Activated naive CD8-positive, alpha-beta T cell treated with anti-CD3 and anti-CD28 coated beads, Interleukin-2, amount 50 U/mL, for 24 hours (primary cell): Measurements from ENCODE around the gene RAB27A.
A peak's percentile ranks its signal among the peaks of the same experiment; 100 is the strongest.

ENCODE experiments used
- ATAC-seq: fragments of 150-1000 bp; cut with Tn5 transposase; one replicate; pipeline ENCODE4 v1.10.0; 2021
- DNase-seq: peaks from one replicate; pipeline ENCODE4 v3.0.0; 2021
- H3K27ac Mint-ChIP-seq: one replicate; pipeline ENCODE4 v1.8.0; 2021; ENCODE audit warnings: mild to moderate bottlenecking, mixed read lengths
- H3K27me3 Mint-ChIP-seq: one replicate; pipeline ENCODE4 v1.8.0; 2021; ENCODE audit warnings: mixed read lengths
- H3K36me3 Mint-ChIP-seq: one replicate; pipeline ENCODE4 v1.8.0; 2021; ENCODE audit warnings: low read depth, mixed read lengths
- H3K4me1 Mint-ChIP-seq: one replicate; pipeline ENCODE4 v1.8.0; 2021; ENCODE audit warnings: mixed read lengths
- H3K4me3 Mint-ChIP-seq: one replicate; pipeline ENCODE4 v1.8.0; 2021; ENCODE audit warnings: mild to moderate bottlenecking, moderate library complexity, mixed read lengths
- H3K9me3 Mint-ChIP-seq: one replicate; pipeline ENCODE4 v1.8.0; 2021; ENCODE audit warnings: mixed read lengths

Gene RAB27A

GRCh38 chr15:55234104-55234799, 55.4 kb downstream of the RAB27A start:
- no peak for ATAC-seq
- peaks cover 75% of the 10 kb centered on the region for H3K36me3 Mint-ChIP-seq
- H3K27ac Mint-ChIP-seq = no peak overlapping the region
- DNase-seq = no peak
- no peaks in the 10 kb centered on the region for H3K27me3 Mint-ChIP-seq
- peak overlapping the region; percentile 20 for H3K4me3 Mint-ChIP-seq
- peaks cover 64% of the 10 kb centered on the region for H3K4me1 Mint-ChIP-seq
- H3K9me3 Mint-ChIP-seq = no peaks in the 10 kb centered on the region

GRCh38 chr15:55231455-55231854, 58.2 kb downstream of the RAB27A start:
- Mint-ChIP-seq H3K27me3 (no peaks in the 10 kb centered on the region), H3K4me1 (peaks cover 39% of the 10 kb centered on the region), H3K4me3 (no peak overlapping the region), H3K27ac (no peak overlapping the region), H3K36me3 (peaks cover 80% of the 10 kb centered on the region), H3K9me3 (no peaks in the 10 kb centered on the region)
- DNase-seq = no peak
- ATAC-seq = no peak

GRCh38 chr15:55230953-55231352, 58.7 kb downstream of the RAB27A start:
- H3K27ac Mint-ChIP-seq = peak overlapping the region; percentile 46
- H3K4me1 Mint-ChIP-seq = peaks cover 38% of the 10 kb centered on the region
- H3K4me3 Mint-ChIP-seq = no peak overlapping the region
- ATAC-seq = no peak
- no peaks in the 10 kb centered on the region for H3K27me3 Mint-ChIP-seq
- no peak for DNase-seq
- peaks cover 79% of the 10 kb centered on the region for H3K36me3 Mint-ChIP-seq
- no peaks in the 10 kb centered on the region for H3K9me3 Mint-ChIP-seq

GRCh38 chr15:55230051-55230670, 59.5 kb downstream of the RAB27A start:
- no peak for DNase-seq
- Mint-ChIP-seq H3K27me3 (no peaks in the 10 kb centered on the region), H3K4me3 (no peak overlapping the region), H3K9me3 (no peaks in the 10 kb centered on the region), H3K36me3 (peaks cover 82% of the 10 kb centered on the region), H3K27ac (peak overlapping the region; percentile 77), H3K4me1 (peaks cover 39% of the 10 kb centered on the region)
- no peak for ATAC-seq

GRCh38 chr15:55226127-55226526, 63.5 kb downstream of the RAB27A start:
- H3K4me1 Mint-ChIP-seq = peaks cover 65% of the 10 kb centered on the region
- H3K27ac Mint-ChIP-seq = peak overlapping the region; percentile 74
- peaks cover 79% of the 10 kb centered on the region for H3K36me3 Mint-ChIP-seq
- no peaks in the 10 kb centered on the region for H3K27me3 Mint-ChIP-seq
- no peak overlapping the region for H3K4me3 Mint-ChIP-seq
- DNase-seq = no peak
- ATAC-seq = no peak
- no peaks in the 10 kb centered on the region for H3K9me3 Mint-ChIP-seq

- peak overlapping the region; percentile 86 for H3K27ac Mint-ChIP-seq
- ATAC-seq = peak; percentile 75
- H3K36me3 Mint-ChIP-seq = peaks cover 79% of the 10 kb centered on the region
- H3K4me3 Mint-ChIP-seq = peak overlapping the region; percentile 17
- H3K4me1 Mint-ChIP-seq = peaks cover 65% of the 10 kb centered on the region
- no peaks in the 10 kb centered on the region for H3K27me3 Mint-ChIP-seq
- H3K9me3 Mint-ChIP-seq = no peaks in the 10 kb centered on the region
- DNase-seq = no peak
Observed at GRCh38 chr15:55224892-55225291, 64.7 kb downstream of the RAB27A start.

- Mint-ChIP-seq H3K4me1 (peaks cover 85% of the 10 kb centered on the region), H3K27me3 (no peaks in the 10 kb centered on the region), H3K9me3 (no peaks in the 10 kb centered on the region), H3K36me3 (peaks cover 78% of the 10 kb centered on the region), H3K4me3 (peak overlapping the region; percentile 55), H3K27ac (peak overlapping the region; percentile 95)
- DNase-seq (no peak), ATAC-seq (no peak)
Observed at GRCh38 chr15:55222588-55222987, 67.0 kb downstream of the RAB27A start.

GRCh38 chr15:55221090-55222011, 68.3 kb downstream of the RAB27A start:
- Mint-ChIP-seq H3K9me3 (no peaks in the 10 kb centered on the region), H3K36me3 (peaks cover 73% of the 10 kb centered on the region), H3K4me3 (peak overlapping the region; percentile 55), H3K27ac (peak overlapping the region; percentile 95), H3K27me3 (no peaks in the 10 kb centered on the region), H3K4me1 (peaks cover 86% of the 10 kb centered on the region)
- ATAC-seq (peak; percentile 76), DNase-seq (peak; percentile 55)

- H3K27me3 Mint-ChIP-seq = no peaks in the 10 kb centered on the region
- H3K27ac Mint-ChIP-seq = peak overlapping the region; percentile 95
- H3K4me3 Mint-ChIP-seq = peak overlapping the region; percentile 55
- H3K36me3 Mint-ChIP-seq = peaks cover 70% of the 10 kb centered on the region
- ATAC-seq (no peak), DNase-seq (no peak)
- H3K4me1 Mint-ChIP-seq = peaks cover 82% of the 10 kb centered on the region
- H3K9me3 Mint-ChIP-seq = no peaks in the 10 kb centered on the region
Observed at GRCh38 chr15:55220606-55221005, 69.0 kb downstream of the RAB27A start.

- no peak for DNase-seq
- Mint-ChIP-seq H3K27me3 (no peaks in the 10 kb centered on the region), H3K4me3 (peak overlapping the region; percentile 8), H3K4me1 (peaks cover 60% of the 10 kb centered on the region), H3K36me3 (peaks cover 66% of the 10 kb centered on the region), H3K9me3 (no peaks in the 10 kb centered on the region), H3K27ac (peak overlapping the region; percentile 73)
- ATAC-seq = no peak
Observed at GRCh38 chr15:55218056-55218455, 71.6 kb downstream of the RAB27A start.

GRCh38 chr15:55204464-55204863, 85.1 kb downstream of the RAB27A start:
- no peak overlapping the region for H3K4me3 Mint-ChIP-seq
- H3K9me3 Mint-ChIP-seq = no peaks in the 10 kb centered on the region
- no peak for ATAC-seq
- no peak for DNase-seq
- H3K4me1 Mint-ChIP-seq = no peaks in the 10 kb centered on the region
- H3K27me3 Mint-ChIP-seq = no peaks in the 10 kb centered on the region
- H3K27ac Mint-ChIP-seq = no peak overlapping the region
- H3K36me3 Mint-ChIP-seq = peaks cover 24% of the 10 kb centered on the region

- H3K9me3 Mint-ChIP-seq = no peaks in the 10 kb centered on the region
- ATAC-seq = no peak
- peaks cover 21% of the 10 kb centered on the region for H3K36me3 Mint-ChIP-seq
- no peak overlapping the region for H3K27ac Mint-ChIP-seq
- no peak overlapping the region for H3K4me3 Mint-ChIP-seq
- no peak for DNase-seq
- H3K27me3 Mint-ChIP-seq = no peaks in the 10 kb centered on the region
- H3K4me1 Mint-ChIP-seq = peaks cover 6% of the 10 kb centered on the region
Observed at GRCh38 chr15:55202206-55202605, 87.4 kb downstream of the RAB27A start.

GRCh38 chr15:55198706-55199105, 90.9 kb downstream of the RAB27A start:
- H3K27me3 Mint-ChIP-seq = no peaks in the 10 kb centered on the region
- no peaks in the 10 kb centered on the region for H3K9me3 Mint-ChIP-seq
- ATAC-seq = no peak
- no peak overlapping the region for H3K4me3 Mint-ChIP-seq
- peaks cover 8% of the 10 kb centered on the region for H3K36me3 Mint-ChIP-seq
- DNase-seq = no peak
- H3K4me1 Mint-ChIP-seq = peaks cover 6% of the 10 kb centered on the region
- H3K27ac Mint-ChIP-seq = no peak overlapping the region

GRCh38 chr15:55197719-55198118, 91.9 kb downstream of the RAB27A start:
- ATAC-seq (no peak), DNase-seq (no peak)
- no peaks in the 10 kb centered on the region for H3K9me3 Mint-ChIP-seq
- H3K27me3 Mint-ChIP-seq = no peaks in the 10 kb centered on the region
- no peak overlapping the region for H3K27ac Mint-ChIP-seq
- no peak overlapping the region for H3K4me3 Mint-ChIP-seq
- peaks cover 14% of the 10 kb centered on the region for H3K4me1 Mint-ChIP-seq
- H3K36me3 Mint-ChIP-seq = peaks cover 14% of the 10 kb centered on the region

- no peak overlapping the region for H3K27ac Mint-ChIP-seq
- no peaks in the 10 kb centered on the region for H3K9me3 Mint-ChIP-seq
- H3K4me1 Mint-ChIP-seq = peaks cover 18% of the 10 kb centered on the region
- H3K4me3 Mint-ChIP-seq = no peak overlapping the region
- DNase-seq (no peak), ATAC-seq (no peak)
- peaks cover 18% of the 10 kb centered on the region for H3K36me3 Mint-ChIP-seq
- no peaks in the 10 kb centered on the region for H3K27me3 Mint-ChIP-seq
Observed at GRCh38 chr15:55197362-55197705, 92.3 kb downstream of the RAB27A start.
